ENCODE data around the gene MYZAP. TPM values are rescaled to one million over a fixed set of nuclear protein-coding genes. Genes with fewer than 3 reads are reported as not detected.

The MYZAP gene
- total and polyA plus RNA-seq, 4 experiments from 2014 or later = 0.16 to 1.7 (median 1.1) TPM

DNA sequence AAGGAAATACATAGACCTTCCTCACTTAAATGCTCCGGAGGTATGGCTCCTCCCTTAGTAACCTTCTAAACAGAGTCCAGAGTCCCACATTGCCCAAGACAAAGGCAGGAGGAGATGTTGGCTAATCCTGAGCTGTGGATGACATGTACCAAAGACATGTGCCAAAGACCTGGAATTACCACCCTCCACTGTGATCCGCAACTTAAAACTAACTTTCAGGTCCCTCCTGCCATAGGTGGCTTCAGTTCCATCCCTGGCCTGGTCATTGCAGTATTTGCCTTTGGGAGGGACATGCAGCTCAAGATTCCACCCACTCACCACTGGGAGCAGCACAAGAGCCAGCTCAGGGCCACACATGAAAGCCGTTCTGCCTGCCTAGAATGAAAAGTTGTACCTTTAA, 28.0 kb downstream of the MYZAP start:
- H3K4me3 Mint-ChIP-seq = no peak overlapping the region
- no peak overlapping the region for H3K27ac Mint-ChIP-seq
- H3K27ac ChIP-seq (ENCODE audit: low read depth, low read length) = no peak overlapping the region
- ChIA-PET POLR2A (ENCODE audit: partially characterized antibody) (no interaction called here), CTCF (ENCODE audit: partially characterized antibody) (interaction anchor here (1.2 kb wide), 2 partner anchors 12 to 58 kb away, joined by 3 read pairs; no protein-coding TSS in a partner anchor)
- no peak overlapping the region for H3K4me3 ChIP-seq (ENCODE audit: low read length in 2 of 2)
- peaks cover 0 to 8% of the 10 kb centered on the region in 2 donors for H3K27me3 Mint-ChIP-seq
- H3K27me3 ChIP-seq (ENCODE audit: insufficient read depth, low read length) = no peaks in the 10 kb centered on the region
- H3K36me3 Mint-ChIP-seq = no peaks in the 10 kb centered on the region
- DNase-seq = no peak
- intact Hi-C loops (cut with micrococcal nuclease) = no loop called here
- no peaks in the 10 kb centered on the region for H3K4me1 Mint-ChIP-seq
- no peaks in the 10 kb centered on the region for H3K9me3 Mint-ChIP-seq
- H3K36me3 ChIP-seq (ENCODE audit: insufficient read depth, low read length) = no peaks in the 10 kb centered on the region
- H3K9me3 ChIP-seq (ENCODE audit: control insufficient read depth in 1 of 2, low read length in 2 of 2) = no peaks in the 10 kb centered on the region
- no peaks in the 10 kb centered on the region for H3K4me1 ChIP-seq (ENCODE audit: insufficient read depth, low read length)

- no peak overlapping the region for H3K27ac ChIP-seq (ENCODE audit: low read depth, low read length)
- no peaks in the 10 kb centered on the region for H3K27me3 ChIP-seq (ENCODE audit: insufficient read depth, low read length)
- Mint-ChIP-seq H3K9me3 (no peaks in the 10 kb centered on the region), H3K4me3 (no peak overlapping the region), H3K4me1 (no peaks in the 10 kb centered on the region), H3K27ac (no peak overlapping the region), H3K36me3 (no peaks in the 10 kb centered on the region), H3K27me3 (peaks cover 0 to 4% of the 10 kb centered on the region in 2 donors)
- no peaks in the 10 kb centered on the region for H3K4me1 ChIP-seq (ENCODE audit: insufficient read depth, low read length)
- DNase-seq = no peak
- intact Hi-C loops (cut with micrococcal nuclease) = no loop called here
- no peaks in the 10 kb centered on the region for H3K9me3 ChIP-seq (ENCODE audit: control insufficient read depth in 1 of 2, low read length in 2 of 2)
- ChIA-PET CTCF (ENCODE audit: partially characterized antibody) (no interaction called here), POLR2A (ENCODE audit: partially characterized antibody) (no interaction called here)
- no peak overlapping the region for H3K4me3 ChIP-seq (ENCODE audit: low read length in 2 of 2)
- no peaks in the 10 kb centered on the region for H3K36me3 ChIP-seq (ENCODE audit: insufficient read depth, low read length)
These were observed 33.0 kb downstream of the MYZAP start for GRCh38 chr15:57624730-57625129.

DNA sequence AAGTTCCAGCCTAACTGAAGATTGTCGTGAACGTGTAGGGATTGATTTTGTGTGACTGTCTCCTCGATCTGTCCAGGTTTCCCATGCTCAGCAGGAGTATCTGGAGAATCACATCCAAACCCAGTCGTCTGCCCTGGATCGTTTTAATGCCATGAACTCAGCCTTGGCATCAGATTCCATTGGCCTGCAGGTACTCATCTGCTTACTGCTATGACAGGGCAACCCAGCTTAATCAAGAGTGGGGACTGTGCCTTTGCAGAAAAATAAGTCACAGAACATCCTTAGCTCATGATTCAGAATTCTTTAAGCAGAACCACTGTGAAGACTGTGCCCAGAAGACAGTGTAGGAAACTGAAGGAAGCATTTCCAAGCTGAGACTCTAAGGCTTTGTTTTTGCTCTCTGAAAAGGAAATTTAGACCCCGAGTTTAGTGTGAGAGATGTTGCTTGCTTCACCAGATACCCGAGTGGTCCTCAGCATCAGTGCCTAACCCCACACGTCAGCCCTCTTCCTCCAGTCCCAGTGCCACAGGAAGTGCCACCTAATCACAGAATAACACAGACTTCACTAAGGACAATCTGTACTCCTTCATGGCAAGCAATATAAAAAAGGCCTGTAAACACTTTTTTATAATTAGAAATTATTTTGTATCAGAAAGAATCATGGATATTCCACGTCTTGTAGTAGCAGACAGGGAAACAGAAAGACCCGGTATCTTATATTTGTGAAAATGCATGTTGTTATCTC, 34.2 kb downstream of the MYZAP start:
- no peaks in the 10 kb centered on the region for H3K27me3 ChIP-seq (ENCODE audit: insufficient read depth, low read length)
- DNase-seq = no peak
- H3K9me3 Mint-ChIP-seq = no peaks in the 10 kb centered on the region
- no peaks in the 10 kb centered on the region for H3K9me3 ChIP-seq (ENCODE audit: control insufficient read depth in 1 of 2, low read length in 2 of 2)
- H3K36me3 ChIP-seq (ENCODE audit: insufficient read depth, low read length) = no peaks in the 10 kb centered on the region
- no peaks in the 10 kb centered on the region for H3K4me1 Mint-ChIP-seq
- H3K36me3 Mint-ChIP-seq = no peaks in the 10 kb centered on the region
- no peak overlapping the region for H3K4me3 Mint-ChIP-seq
- H3K27ac ChIP-seq (ENCODE audit: low read depth, low read length) = no peak overlapping the region
- H3K27ac Mint-ChIP-seq = no peak overlapping the region
- peaks cover 0 to 2% of the 10 kb centered on the region in 2 donors for H3K27me3 Mint-ChIP-seq
- POLR2A ChIA-PET (ENCODE audit: partially characterized antibody) = no interaction called here
- H3K4me1 ChIP-seq (ENCODE audit: insufficient read depth, low read length) = no peaks in the 10 kb centered on the region
- intact Hi-C loops (cut with micrococcal nuclease) = no loop called here
- CTCF ChIA-PET (ENCODE audit: partially characterized antibody) = no interaction called here
- no peak overlapping the region for H3K4me3 ChIP-seq (ENCODE audit: low read length in 2 of 2)

GRCh38 chr15:57626713-57627440, 35.2 kb downstream of the MYZAP start:
- ChIA-PET CTCF (ENCODE audit: partially characterized antibody) (no interaction called here), POLR2A (ENCODE audit: partially characterized antibody) (no interaction called here)
- Mint-ChIP-seq H3K27ac (no peak overlapping the region), H3K9me3 (no peaks in the 10 kb centered on the region), H3K4me3 (no peak overlapping the region), H3K4me1 (no peaks in the 10 kb centered on the region), H3K27me3 (peaks cover 0 to 2% of the 10 kb centered on the region in 2 donors), H3K36me3 (no peaks in the 10 kb centered on the region)
- intact Hi-C loops (cut with micrococcal nuclease) = no loop called here
- Histone ChIP-seq H3K9me3 (ENCODE audit: control insufficient read depth in 1 of 2, low read length in 2 of 2) (no peaks in the 10 kb centered on the region), H3K27me3 (ENCODE audit: insufficient read depth, low read length) (no peaks in the 10 kb centered on the region), H3K4me1 (ENCODE audit: insufficient read depth, low read length) (no peaks in the 10 kb centered on the region), H3K27ac (ENCODE audit: low read depth, low read length) (no peak overlapping the region), H3K36me3 (ENCODE audit: insufficient read depth, low read length) (no peaks in the 10 kb centered on the region), H3K4me3 (ENCODE audit: low read length in 2 of 2) (no peak overlapping the region)
- DNase-seq = no peak

DNA sequence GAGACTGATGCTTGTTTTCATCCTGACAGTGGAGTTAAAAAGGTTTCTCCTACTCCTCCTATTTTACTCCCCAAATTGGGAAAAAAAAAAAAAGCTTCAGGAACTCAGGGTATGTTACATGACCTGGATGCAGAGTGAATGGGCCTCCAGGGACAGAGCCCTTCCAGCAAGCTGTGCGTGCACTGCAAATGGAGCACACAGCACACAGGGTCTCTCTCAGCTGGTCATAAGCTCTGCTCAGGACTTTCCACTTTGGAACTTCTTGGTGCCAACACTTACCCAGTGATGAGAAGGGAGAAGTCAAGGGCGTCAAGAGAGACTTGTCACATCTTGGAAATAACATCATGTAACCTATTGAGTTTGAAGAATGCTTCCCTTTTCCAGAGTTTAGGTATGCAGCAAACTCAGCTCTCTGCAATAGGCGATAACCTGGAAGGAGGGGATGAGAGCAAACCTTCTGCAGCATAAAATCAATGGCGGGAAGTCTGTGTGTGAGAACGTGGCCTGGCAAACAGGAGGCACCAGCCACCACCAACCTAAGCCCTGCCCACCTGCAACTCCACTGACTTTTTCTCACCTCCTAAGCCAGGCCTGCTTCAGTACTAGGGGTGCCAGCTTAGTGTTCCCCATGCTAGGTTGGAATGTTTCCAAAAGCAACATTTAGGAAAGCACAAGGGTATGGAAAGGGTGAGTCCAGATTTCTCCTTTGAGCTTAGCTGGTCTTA, 39.8 kb downstream of the MYZAP start:
- POLR2A ChIA-PET (ENCODE audit: partially characterized antibody) = no interaction called here

DNA sequence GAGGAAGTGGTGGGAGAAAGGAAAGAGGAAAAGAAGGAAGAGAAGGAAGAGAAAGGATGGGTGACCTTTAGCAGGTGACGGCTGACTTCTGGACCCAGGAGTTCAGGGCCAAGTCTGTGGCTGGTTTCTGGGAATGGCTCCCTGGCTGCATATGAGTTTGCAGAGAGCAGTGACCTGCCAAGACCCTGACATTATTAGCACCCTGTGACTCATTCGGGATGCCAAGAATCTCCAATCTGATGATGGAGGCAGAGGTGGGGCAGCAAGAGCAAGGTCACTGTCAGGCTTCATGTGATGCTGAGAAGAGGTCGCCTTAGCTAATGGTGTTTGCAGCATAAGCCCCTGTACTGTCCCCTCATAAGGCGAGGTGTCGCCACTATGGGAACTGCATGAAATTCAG, 42.6 kb downstream of the MYZAP start:
- no peaks in the 10 kb centered on the region for H3K36me3 Mint-ChIP-seq
- Histone ChIP-seq H3K4me3 (ENCODE audit: low read length in 2 of 2) (no peak overlapping the region), H3K4me1 (ENCODE audit: insufficient read depth, low read length) (no peaks in the 10 kb centered on the region), H3K36me3 (ENCODE audit: insufficient read depth, low read length) (no peaks in the 10 kb centered on the region), H3K27me3 (ENCODE audit: insufficient read depth, low read length) (no peaks in the 10 kb centered on the region), H3K27ac (ENCODE audit: low read depth, low read length) (no peak overlapping the region), H3K9me3 (ENCODE audit: control insufficient read depth in 1 of 2, low read length in 2 of 2) (no peaks in the 10 kb centered on the region)
- intact Hi-C loops (cut with micrococcal nuclease) = no loop called here
- H3K9me3 Mint-ChIP-seq = no peaks in the 10 kb centered on the region
- H3K27me3 Mint-ChIP-seq = peaks cover 0 to 1% of the 10 kb centered on the region in 2 donors
- ChIA-PET CTCF (ENCODE audit: partially characterized antibody) (interaction anchor here (1.0 kb wide), 1 partner anchor 74 kb away, joined by 3 read pairs; no protein-coding TSS in a partner anchor), POLR2A (ENCODE audit: partially characterized antibody) (no interaction called here)
- H3K4me3 Mint-ChIP-seq = no peak overlapping the region
- no peak for DNase-seq
- no peaks in the 10 kb centered on the region for H3K4me1 Mint-ChIP-seq
- H3K27ac Mint-ChIP-seq = no peak overlapping the region

More for the DNA sequence above, 39.8 kb downstream of the MYZAP start:
- Mint-ChIP-seq H3K4me1 (no peaks in the 10 kb centered on the region), H3K27me3 (no peaks in the 10 kb centered on the region), H3K27ac (no peak overlapping the region), H3K9me3 (no peaks in the 10 kb centered on the region), H3K36me3 (no peaks in the 10 kb centered on the region), H3K4me3 (no peak overlapping the region)
- CTCF ChIA-PET (ENCODE audit: partially characterized antibody) = interaction anchor here (0.9 to 3.1 kb wide), 3 partner anchors 11 to 72 kb away, joined by 3 to 11 read pairs (median 5); no protein-coding TSS in a partner anchor
- Histone ChIP-seq H3K27me3 (ENCODE audit: insufficient read depth, low read length) (no peaks in the 10 kb centered on the region), H3K27ac (ENCODE audit: low read depth, low read length) (no peak overlapping the region), H3K36me3 (ENCODE audit: insufficient read depth, low read length) (no peaks in the 10 kb centered on the region), H3K4me1 (ENCODE audit: insufficient read depth, low read length) (no peaks in the 10 kb centered on the region), H3K9me3 (ENCODE audit: control insufficient read depth in 1 of 2, low read length in 2 of 2) (no peaks in the 10 kb centered on the region), H3K4me3 (ENCODE audit: low read length in 2 of 2) (no peak overlapping the region)
- DNase-seq = no peak
- intact Hi-C loops (cut with micrococcal nuclease) = no loop called here

DNA sequence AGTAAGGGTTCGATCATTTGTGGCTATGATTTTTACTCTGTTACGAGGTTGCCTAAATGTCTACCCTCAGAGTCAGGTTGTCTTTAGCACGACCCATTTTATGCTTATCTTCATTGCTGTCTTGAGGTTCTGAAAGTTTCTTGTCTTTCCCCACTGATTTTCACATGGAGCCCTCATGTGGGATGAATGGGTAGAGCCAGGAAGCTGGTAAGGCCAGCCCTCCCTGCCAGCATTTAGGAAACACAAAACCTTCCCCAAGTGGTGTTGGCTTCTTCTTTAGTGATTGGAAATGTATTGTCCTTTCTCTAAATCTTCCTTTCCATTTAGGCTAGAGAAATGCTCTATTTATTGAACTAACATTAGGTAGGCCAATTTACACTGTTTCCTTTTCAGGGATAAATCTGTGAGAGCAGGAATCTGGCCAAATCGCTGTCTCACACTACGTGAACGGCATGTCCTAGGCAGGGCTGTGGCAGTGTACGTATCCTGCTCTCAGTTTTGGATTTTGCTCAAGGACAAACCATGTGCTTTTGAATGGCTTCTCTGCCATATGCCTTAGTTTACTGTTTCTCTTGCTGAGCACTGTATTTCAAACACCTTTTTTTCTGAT, 43.7 kb downstream of the MYZAP start:
- Histone ChIP-seq H3K36me3 (ENCODE audit: insufficient read depth, low read length) (no peaks in the 10 kb centered on the region), H3K4me1 (ENCODE audit: insufficient read depth, low read length) (no peaks in the 10 kb centered on the region), H3K27me3 (ENCODE audit: insufficient read depth, low read length) (no peaks in the 10 kb centered on the region), H3K9me3 (ENCODE audit: control insufficient read depth in 1 of 2, low read length in 2 of 2) (no peaks in the 10 kb centered on the region), H3K4me3 (ENCODE audit: low read length in 2 of 2) (no peak overlapping the region), H3K27ac (ENCODE audit: low read depth, low read length) (no peak overlapping the region)
- no peaks in the 10 kb centered on the region for H3K4me1 Mint-ChIP-seq
- no peak overlapping the region for H3K4me3 Mint-ChIP-seq
- intact Hi-C loops (cut with micrococcal nuclease) = no loop called here
- no peak overlapping the region for H3K27ac Mint-ChIP-seq
- no peak for DNase-seq
- POLR2A ChIA-PET (ENCODE audit: partially characterized antibody) = no interaction called here
- H3K36me3 Mint-ChIP-seq = peaks cover 0 to 4% of the 10 kb centered on the region in 2 donors
- CTCF ChIA-PET (ENCODE audit: partially characterized antibody) = interaction anchor here (1.0 kb wide), 1 partner anchor 75 kb away, joined by 3 read pairs; no protein-coding TSS in a partner anchor
- no peaks in the 10 kb centered on the region for H3K9me3 Mint-ChIP-seq
- H3K27me3 Mint-ChIP-seq = peaks cover 1% of the 10 kb centered on the region in 2 donors

Measured in CD4-positive, alpha-beta memory T cell (primary cell).